ENCODE data around the gene RIMBP2.

DNA sequence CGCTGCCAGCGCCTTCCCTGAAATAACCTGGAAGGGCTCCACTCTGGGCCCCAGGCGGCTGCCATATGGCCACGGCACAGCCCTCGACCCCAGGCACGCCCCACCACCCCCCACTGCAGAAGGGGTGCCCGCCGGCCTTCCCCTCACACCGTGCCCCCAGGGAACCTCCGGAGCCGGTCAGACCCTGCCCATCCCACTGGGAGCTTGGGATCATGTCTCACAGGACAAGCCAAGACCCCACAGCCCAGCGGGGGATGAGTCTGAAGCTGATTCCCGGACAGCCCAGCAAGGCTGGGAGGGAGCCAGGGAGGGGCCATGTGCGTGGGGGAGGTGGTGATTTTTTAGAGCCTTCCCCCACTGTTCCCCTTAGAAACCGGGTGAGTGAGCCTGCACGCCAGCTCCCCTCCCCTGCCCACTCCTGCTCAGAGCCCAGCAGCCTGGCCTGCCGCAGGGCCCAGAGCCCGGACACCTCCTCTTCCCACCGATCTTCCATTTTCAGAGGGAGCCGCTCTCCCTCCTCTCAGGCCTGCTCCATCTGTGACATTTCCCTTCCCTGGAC, 1.4 kb downstream of the RIMBP2 start:
- TF ChIP-seq, protein P1, sequence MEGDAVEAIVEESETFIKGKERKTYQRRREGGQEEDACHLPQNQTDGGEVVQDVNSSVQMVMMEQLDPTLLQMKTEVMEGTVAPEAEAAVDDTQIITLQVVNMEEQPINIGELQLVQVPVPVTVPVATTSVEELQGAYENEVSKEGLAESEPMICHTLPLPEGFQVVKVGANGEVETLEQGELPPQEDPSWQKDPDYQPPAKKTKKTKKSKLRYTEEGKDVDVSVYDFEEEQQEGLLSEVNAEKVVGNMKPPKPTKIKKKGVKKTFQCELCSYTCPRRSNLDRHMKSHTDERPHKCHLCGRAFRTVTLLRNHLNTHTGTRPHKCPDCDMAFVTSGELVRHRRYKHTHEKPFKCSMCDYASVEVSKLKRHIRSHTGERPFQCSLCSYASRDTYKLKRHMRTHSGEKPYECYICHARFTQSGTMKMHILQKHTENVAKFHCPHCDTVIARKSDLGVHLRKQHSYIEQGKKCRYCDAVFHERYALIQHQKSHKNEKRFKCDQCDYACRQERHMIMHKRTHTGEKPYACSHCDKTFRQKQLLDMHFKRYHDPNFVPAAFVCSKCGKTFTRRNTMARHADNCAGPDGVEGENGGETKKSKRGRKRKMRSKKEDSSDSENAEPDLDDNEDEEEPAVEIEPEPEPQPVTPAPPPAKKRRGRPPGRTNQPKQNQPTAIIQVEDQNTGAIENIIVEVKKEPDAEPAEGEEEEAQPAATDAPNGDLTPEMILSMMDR (tag by site-specific recombination; IDR thresholded peaks at IDR 0.05) = no peak
- no peak for TF ChIP-seq ZBTB8A (tag by site-specific recombination; IDR thresholded peaks at IDR 0.05)

Data from HEK293 (cell line).